Forelimb muscle (tissue), 1 donor: ENCODE measurements around the gene CALU. TPM values are rescaled to one million over a fixed set of nuclear protein-coding genes. Genes with fewer than 3 reads are reported as not detected.

Experiments
- DNase-seq: peaks from one replicate; pipeline ENCODE4 v3.0.0-alpha.2; 2013; ENCODE audit warnings: low read depth
- polyA plus RNA-seq: library from polyadenylated mRNA; unstranded; fragments of 120-200 nt; gene quantifications from one replicate; pipeline ENCODE4 v1.2.1, GENCODE V29; 2013; ENCODE audit not compliant: insufficient read length

Gene CALU
- polyA plus RNA-seq, 1 donor, result 233 TPM

DNA sequence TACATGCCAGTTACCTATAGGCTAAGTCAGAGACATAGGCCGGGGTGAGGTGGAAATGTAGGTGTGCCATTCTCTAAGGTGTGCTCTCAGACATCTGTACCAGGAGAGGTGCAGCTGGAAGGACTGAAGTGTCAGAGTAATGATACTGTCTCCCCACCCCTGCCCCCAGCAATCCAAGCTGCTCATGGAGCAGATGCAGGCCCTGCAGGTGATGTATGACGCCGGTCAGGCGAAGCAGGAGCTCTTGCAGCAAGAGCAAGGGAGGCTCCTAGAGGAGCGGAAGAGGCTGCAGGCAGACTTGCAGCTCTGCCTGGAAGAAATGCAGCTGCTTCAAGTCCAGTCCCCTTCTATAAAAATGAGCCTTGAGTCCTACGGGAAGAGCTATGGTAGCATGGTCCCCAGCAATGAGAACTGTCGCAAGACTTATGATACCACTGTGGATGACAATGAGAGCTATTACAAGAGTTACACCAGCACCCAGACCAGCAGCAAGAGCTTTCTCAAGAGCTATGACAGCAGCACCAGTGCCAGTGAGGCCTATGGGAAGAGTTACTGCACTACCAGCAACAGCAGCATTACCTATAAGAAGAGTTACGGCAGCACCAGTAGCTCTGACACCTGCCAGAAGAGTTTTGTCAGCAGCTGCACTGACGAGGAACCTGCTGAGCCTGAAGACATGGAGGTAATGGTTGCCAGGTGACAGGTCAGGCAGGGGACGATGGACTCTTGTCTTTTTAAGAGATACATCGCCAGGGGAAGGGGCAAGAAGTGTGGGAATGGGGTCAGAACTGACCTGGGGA, 72.7 kb downstream of the CALU start:
- DNase-seq, result no peak

GRCh38 chr7:128812514-128813168, 73.5 kb downstream of the CALU start:
- DNase-seq, result no peak

- no peak for DNase-seq
Measured at GRCh38 chr7:128814499-128814898, 75.3 kb downstream of the CALU start.

GRCh38 chr7:128815289-128815942, 76.3 kb downstream of the CALU start:
- DNase-seq, result no peak

GRCh38 chr7:128818694-128819093, 79.5 kb downstream of the CALU start:
- no peak for DNase-seq

Other genes starting within 250 kb of the CALU start
- gene GARIN1A, start 67.1 kb upstream of the CALU start, polyA plus RNA-seq, result 2.6 TPM
- gene OPN1SW, start 36.4 kb downstream of the CALU start, polyA plus RNA-seq, result 2.0 TPM
- 22.9 TPM for gene CCDC136, start 52.6 kb downstream of the CALU start, polyA plus RNA-seq
- gene FLNC, start 91.0 kb downstream of the CALU start, polyA plus RNA-seq, result 642 TPM
- gene ATP6V1F, start 123.5 kb downstream of the CALU start, polyA plus RNA-seq, result 132 TPM
- 1.9 TPM for gene KCP, start 171.3 kb downstream of the CALU start, polyA plus RNA-seq
- 3.2 TPM for gene IRF5, start 198.6 kb downstream of the CALU start, polyA plus RNA-seq